ENCODE data around the gene NOS1AP.

The NOS1AP gene

DNA sequence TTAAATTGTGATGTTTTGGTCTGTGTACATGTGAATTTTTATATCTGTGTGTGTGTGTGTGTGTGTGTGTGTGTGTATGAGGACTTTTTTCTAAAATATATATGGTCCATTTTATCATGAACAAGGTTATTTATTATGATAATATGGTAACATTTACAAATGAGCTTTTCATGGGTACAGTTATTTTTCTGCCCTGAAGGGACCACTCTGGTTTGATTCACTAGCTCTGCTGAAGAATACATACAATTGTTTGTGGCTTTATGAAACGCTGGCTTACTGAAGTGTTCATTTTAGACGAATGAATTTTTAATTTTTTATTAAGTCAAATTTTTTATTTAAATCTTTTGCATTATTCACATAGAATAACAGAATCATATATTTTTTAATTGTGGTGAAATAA, 235.2 kb downstream of the NOS1AP start:
- no peak for FAIRE-seq

- no peak for FAIRE-seq
These were observed 236.5 kb downstream of the NOS1AP start for GRCh38 chr1:162305969-162306368.

DNA sequence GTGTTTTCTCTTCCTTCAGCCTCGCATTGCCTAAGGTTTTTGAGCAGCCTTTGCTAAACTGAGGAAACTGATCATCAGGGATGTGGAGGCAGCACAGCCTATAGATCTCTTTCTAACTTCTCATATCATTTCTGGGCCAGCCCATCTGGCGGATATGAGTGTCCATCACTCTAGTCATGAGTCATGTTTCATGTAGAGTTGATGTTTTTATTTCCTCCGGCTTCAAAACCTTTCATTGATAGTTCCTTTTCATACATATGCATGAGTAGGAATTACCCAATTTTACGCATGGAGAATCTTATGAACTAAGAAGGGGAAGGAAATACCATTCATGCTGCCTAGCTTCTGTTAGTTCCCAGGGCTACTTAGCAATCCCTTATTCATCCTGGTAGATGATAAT, 240.8 kb downstream of the NOS1AP start:
- FAIRE-seq, result no peak

- FAIRE-seq, result no peak
These were observed 244.7 kb downstream of the NOS1AP start for GRCh38 chr1:162314206-162314605.

DNA sequence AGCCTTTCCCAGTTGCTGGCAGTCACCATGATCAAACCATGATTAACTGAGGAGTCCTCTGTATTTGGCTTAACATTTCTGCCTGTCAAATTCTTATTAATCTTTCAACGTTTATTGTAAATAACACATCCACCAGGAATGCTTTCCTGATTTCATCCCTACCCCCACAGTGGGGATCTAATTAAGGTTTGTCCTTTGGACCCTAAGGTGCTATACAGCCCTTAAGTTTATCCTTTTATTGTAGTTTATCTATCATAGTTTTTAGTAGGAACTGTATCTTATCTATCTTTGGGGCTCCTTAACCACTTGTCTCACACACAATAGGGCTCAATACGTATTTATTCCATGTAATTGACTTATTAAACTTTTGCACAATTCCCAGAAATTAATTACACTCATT, 246.2 kb downstream of the NOS1AP start:
- FAIRE-seq, result no peak

DNA sequence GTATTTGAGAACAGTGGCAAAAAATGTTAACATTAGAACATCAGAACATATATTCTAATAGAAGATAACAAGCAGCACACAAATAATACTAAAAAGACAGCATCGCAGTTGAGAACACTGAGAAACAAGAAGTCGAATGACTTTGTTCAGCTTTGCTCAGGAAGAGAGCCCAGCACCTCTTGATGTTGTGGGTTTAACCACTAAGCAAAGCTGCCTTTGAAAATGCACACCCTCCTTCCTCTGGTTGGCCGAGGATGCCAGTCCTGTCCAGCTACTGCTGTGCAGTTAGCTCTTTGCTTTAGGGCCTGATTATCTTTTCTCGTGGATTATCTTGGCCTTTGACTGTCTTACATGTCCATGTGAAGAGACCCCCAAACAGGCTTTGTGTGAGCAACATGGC, 246.7 kb downstream of the NOS1AP start:
- no peak for FAIRE-seq

DNA sequence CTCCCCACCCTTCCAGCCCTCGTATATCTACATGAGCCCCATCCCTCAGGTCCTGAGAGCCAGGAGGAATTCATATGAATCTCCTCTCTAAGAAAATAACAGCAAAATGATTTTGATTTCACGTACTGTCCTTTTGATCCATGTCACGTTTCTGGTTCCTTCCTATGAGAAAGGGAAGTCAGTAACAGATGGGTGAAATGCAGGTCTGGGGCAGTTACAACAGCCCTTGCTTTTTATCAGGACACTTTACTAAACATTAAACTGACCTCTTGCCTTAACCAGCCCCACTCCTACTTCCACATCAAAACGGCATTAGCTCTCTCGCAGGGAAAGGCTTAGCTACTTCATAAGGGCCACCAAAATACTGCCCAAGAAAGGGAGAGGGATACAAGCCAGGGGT, 248.1 kb downstream of the NOS1AP start:
- FAIRE-seq, result no peak

DNA sequence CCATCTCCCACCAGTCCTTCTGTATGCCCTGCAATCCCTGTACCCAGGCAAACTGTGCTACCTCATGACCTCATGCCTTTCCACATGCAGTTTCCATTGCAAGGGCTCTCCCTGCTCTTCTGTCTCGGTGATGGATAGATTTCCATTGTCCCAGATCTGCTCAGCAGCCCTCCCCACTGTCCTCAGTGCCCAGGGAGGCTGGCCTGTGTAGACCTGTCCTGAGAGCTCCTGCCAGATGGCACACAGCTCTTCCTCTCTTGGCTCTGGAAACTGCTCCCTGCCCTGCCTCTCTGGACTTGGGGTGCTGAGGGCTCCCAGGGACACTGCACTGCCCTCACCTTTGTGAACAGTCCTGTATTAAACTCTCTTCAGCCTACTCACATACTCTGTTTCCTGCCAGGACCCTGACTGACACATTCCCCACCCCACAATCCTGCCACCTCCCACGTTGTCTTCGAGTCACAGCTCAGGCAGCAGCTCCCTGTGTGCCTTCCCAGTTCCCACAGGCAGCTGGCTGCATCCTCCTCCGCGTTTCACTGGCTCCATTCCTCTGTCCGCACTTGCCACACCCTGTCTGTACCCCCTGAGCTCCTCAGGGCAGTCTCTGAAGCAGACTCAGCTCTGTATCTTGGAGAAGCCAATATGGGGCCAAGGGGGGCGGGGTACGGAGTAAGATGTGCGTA, 250.1 kb downstream of the NOS1AP start:
- no peak for FAIRE-seq

- no peak for FAIRE-seq
These were observed 252.4 kb downstream of the NOS1AP start for GRCh38 chr1:162321809-162322422.

- FAIRE-seq, result no peak
These were observed 253.5 kb downstream of the NOS1AP start for GRCh38 chr1:162323023-162323422.

DNA sequence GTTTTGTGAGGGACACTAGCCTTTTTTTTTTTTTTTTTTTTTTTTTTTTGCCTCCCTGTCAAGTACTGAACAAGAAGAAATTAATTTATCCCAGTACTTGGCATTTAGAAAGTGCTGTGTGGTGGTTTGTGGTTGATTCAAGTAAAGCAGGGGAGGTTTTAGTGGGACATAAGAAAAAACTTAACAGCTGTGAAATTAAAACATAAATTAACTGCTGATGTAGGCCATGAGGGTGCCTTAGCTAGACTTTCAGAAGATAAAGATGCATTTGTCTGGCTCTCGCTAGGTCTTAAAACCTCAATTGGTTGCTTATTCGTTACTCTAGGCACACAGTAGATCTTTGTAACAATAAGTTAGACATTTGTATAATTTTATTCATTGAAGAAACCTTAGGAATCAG, 254.9 kb downstream of the NOS1AP start:
- no peak for FAIRE-seq

GRCh38 chr1:162326559-162326958, 257.1 kb downstream of the NOS1AP start:
- no peak for FAIRE-seq

GRCh38 chr1:162327144-162327787, 257.8 kb downstream of the NOS1AP start:
- no peak for FAIRE-seq

DNA sequence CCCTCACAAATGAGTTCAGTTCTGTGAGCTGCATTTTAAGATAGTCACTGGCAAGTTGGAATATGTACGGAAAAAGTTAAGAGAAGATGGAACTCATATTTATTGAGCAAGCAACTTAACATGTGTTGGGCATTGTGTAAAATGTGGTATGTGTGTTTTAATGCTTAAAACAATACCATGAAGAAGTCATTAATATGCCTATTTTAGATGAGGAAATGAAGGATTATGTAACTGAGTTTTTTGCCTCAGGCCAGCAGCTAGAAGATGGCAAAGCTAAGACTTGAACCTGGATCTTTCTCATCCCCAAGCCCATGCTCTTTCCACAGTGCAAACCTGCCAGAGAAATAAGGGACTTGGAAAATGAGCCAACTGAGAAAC, 258.3 kb downstream of the NOS1AP start:
- FAIRE-seq, result no peak

GRCh38 chr1:162328512-162328911, 259.0 kb downstream of the NOS1AP start:
- no peak for FAIRE-seq

DNA sequence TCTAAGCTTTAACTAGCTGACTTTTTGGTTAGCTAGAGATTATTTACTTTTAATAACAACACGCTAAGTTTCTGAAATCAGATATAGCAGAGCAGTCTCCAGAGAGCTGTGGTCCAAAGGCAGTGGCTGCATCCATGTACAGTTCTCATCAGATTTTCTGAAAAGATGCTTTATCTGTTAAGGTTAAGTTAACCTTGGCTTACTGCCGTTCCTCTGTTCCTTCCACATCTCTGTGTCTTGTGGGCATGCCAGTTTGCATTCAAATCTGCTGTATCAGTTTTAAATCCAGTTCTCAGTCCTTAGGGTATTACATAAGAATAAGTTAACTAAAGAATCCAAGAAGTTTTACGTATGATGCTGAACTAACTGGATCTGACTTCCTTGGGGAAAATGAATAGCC, 260.3 kb downstream of the NOS1AP start:
- no peak for FAIRE-seq

- FAIRE-seq, result no peak
These were observed 264.5 kb downstream of the NOS1AP start for GRCh38 chr1:162333991-162334390.

DNA sequence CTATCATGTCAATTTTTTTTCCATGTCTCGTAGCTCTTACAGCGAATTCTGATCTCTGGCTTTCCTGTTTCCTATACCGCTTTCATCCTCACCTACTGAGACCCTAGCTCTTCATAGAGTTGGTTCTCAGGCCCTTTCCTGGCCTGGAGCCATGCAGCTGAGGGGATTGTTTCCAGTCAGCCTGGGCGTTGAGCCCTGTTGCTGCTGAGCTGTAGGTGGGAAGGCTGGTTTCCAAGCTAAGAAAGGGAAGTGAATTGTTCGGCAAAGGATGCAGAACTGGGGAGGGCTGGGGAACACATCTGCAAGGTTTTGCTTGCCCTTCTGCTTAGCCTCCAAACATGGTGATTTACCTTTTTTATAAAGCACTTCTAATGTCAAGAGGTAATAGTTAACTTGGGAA, 265.6 kb downstream of the NOS1AP start:
- no peak for FAIRE-seq

GRCh38 chr1:162336621-162337285, 267.3 kb downstream of the NOS1AP start:
- no peak for FAIRE-seq

DNA sequence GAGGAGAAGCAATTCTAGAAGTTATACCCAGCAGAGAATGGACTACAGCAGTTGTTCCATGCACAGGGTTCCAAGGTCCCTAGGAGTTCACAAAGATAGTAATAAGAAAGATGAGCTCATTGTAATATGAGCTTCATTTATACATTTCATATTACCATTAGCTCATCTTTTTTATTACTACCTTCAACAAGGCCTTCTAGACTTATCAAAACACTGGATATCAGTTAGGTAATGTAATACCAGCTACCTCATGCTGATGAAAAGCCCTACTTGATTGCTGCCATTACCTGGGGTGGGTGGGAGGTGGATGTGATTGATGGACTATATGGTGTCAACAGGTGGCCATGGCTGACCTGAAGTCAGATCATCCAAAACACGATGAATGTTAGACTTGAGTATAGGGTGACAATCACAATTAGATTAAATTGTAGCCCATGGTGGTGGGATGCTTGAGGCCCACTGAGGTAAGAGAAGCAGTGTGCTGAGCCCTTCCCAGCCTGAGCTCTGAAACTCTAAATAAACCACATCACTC, 273.0 kb downstream of the NOS1AP start:
- FAIRE-seq, result no peak

GRCh38 chr1:162343470-162343869, 274.0 kb downstream of the NOS1AP start:
- FAIRE-seq, result no peak

- no peak for FAIRE-seq
These were observed 277.8 kb downstream of the NOS1AP start for GRCh38 chr1:162347281-162347680.

DNA sequence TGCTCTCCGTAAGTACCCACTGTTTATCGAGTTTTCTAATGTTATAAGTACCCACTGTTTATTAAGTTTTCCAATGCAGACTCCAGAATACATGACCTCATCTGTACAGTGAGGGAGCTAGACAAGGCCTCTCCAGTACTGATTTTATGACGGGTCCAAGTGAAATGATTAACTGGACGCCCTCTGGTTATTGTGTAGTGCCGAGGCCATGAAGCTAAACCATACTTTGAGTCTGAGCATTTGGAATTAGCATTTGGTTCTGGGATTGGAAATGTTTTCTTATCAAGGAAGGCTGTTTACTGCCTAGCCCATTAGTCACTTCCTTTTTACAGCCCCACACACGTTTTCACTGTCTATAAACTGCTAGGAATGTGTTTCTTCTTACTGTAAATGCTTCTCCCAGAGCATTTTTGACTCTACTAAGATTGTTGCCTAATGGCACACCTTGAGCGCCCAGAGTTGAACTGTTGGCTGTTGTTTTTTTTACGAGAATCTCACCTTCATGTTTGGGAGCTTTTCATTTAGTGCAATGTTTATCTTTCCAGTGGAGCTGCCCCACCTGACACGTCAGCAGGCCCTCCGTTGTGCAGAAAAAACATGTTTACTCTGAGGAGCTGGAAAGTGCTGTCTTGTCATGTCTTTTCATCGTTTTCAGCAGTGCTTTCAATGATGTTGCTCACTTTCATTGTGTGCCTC, 280.3 kb downstream of the NOS1AP start:
- FAIRE-seq, result no peak

All from colon (tissue), 2 donors.